ENCODE data around the gene SLC39A5. TPM values are rescaled to one million over a fixed set of nuclear protein-coding genes. Genes with fewer than 3 reads are reported as not detected.

Gene SLC39A5
- total RNA-seq, 1 donor from 2014 or later: 1.00 TPM

GRCh38 chr12:56189099-56189917 lies 40.5 kb upstream of the SLC39A5 start, which contains the start of gene SMARCC2:
Gene SMARCC2 (minus strand): TSS chr12:56189483. CDS start chr12:56189461, 22 bp downstream.
- peak; percentile 81 for ATAC-seq (ENCODE audit: low read depth)
- no peaks in the 10 kb centered on the region for H3K27me3 Mint-ChIP-seq
- H3K36me3 Mint-ChIP-seq (ENCODE audit: low read depth): peaks cover 33% of the 10 kb centered on the region
- DNase-seq: peak; percentile 82
- ChIA-PET CTCF (interaction anchor here (0.5 to 6.4 kb wide), 33 partner anchors 8 to 1394 kb away, joined by 3 to 80 read pairs (median 4); partner anchors contain the start of genes COQ10A, ESYT1, MYL6 and RNF41), POLR2A (interaction anchor here (0.6 to 5.7 kb wide), 44 partner anchors 9 to 499 kb away, joined by 3 to 116 read pairs (median 5); partner anchors contain the start of genes ANKRD52, BLOC1S1, CNPY2 and COQ10A)
- peaks cover 43% of the 10 kb centered on the region for H3K4me1 Mint-ChIP-seq
- intact Hi-C loops (cut with micrococcal nuclease): loop anchor here (1.0 kb wide), 3 partner anchors 63 to 193 kb away; no protein-coding TSS in a partner anchor
- TF ChIP-seq CTCF (IDR thresholded peaks at IDR 0.05): no peak
- H3K4me3 Mint-ChIP-seq: peak within 1 kb of the TSS; percentile 95
- H3K27ac Mint-ChIP-seq: peak within 1 kb of the TSS; percentile 96
- no peaks in the 10 kb centered on the region for H3K9me3 Mint-ChIP-seq

- Mint-ChIP-seq H3K27me3 (no peaks in the 10 kb centered on the region), H3K4me3 (peak overlapping the region; percentile 95), H3K9me3 (no peaks in the 10 kb centered on the region), H3K36me3 (ENCODE audit: low read depth) (peaks cover 25% of the 10 kb centered on the region), H3K4me1 (peaks cover 43% of the 10 kb centered on the region), H3K27ac (peak overlapping the region; percentile 96)
- ChIA-PET CTCF (interaction anchor here (0.5 to 6.4 kb wide), 29 partner anchors 7 to 1393 kb away, joined by 3 to 80 read pairs (median 4); partner anchors contain the start of genes COQ10A, ESYT1, MYL6 and RNF41), POLR2A (interaction anchor here (0.6 to 5.7 kb wide), 42 partner anchors 9 to 498 kb away, joined by 3 to 116 read pairs (median 6); partner anchors contain the start of genes ANKRD52, BLOC1S1, CNPY2 and COQ10A)
- ATAC-seq (ENCODE audit: low read depth) (peak; percentile 38), DNase-seq (peak; percentile 72)
- TF ChIP-seq CTCF (IDR thresholded peaks at IDR 0.05): no peak
- intact Hi-C loops (cut with micrococcal nuclease): loop anchor here (1.0 kb wide), 6 partner anchors 32 to 452 kb away; partner anchors contain the start of gene MYL6
These were observed 39.7 kb upstream of the SLC39A5 start for GRCh38 chr12:56189918-56190694.

- TF ChIP-seq CTCF (IDR thresholded peaks at IDR 0.05): no peak
- peaks cover 23% of the 10 kb centered on the region for H3K36me3 Mint-ChIP-seq (ENCODE audit: low read depth)
- peaks cover 43% of the 10 kb centered on the region for H3K4me1 Mint-ChIP-seq
- H3K27ac Mint-ChIP-seq: peak overlapping the region; percentile 96
- DNase-seq: no peak
- ChIA-PET POLR2A (interaction anchor here (0.7 to 5.7 kb wide), 10 partner anchors 9 to 452 kb away, joined by 3 to 116 read pairs (median 16); partner anchors contain the start of genes ANKRD52, COQ10A, ESYT1 and MYL6), CTCF (interaction anchor here (3.8 to 6.4 kb wide), 4 partner anchors 16 to 71 kb away, joined by 36 to 80 read pairs (median 50); partner anchors contain the start of genes ESYT1, RNF41 and ZC3H10)
- intact Hi-C loops (cut with micrococcal nuclease): loop anchor here (1.0 kb wide), 3 partner anchors 32 to 452 kb away; partner anchors contain the start of gene MYL6
- H3K9me3 Mint-ChIP-seq: no peaks in the 10 kb centered on the region
- no peak for ATAC-seq (ENCODE audit: low read depth)
- no peaks in the 10 kb centered on the region for H3K27me3 Mint-ChIP-seq
- H3K4me3 Mint-ChIP-seq: peak overlapping the region; percentile 95
These were observed 39.1 kb upstream of the SLC39A5 start for GRCh38 chr12:56190695-56191155.

- H3K4me3 Mint-ChIP-seq: no peak overlapping the region
- no peaks in the 10 kb centered on the region for H3K27me3 Mint-ChIP-seq
- CTCF ChIA-PET: interaction anchor here (1.1 to 6.4 kb wide), 11 partner anchors 14 to 311 kb away, joined by 3 to 40 read pairs (median 7); partner anchors contain the start of genes ANKRD52, COQ10A and RNF41
- TF ChIP-seq CTCF (IDR thresholded peaks at IDR 0.05): no peak
- ATAC-seq (ENCODE audit: low read depth) (no peak), DNase-seq (no peak)
- H3K4me1 Mint-ChIP-seq: peaks cover 33% of the 10 kb centered on the region
- H3K27ac Mint-ChIP-seq: peak overlapping the region; percentile 43
- no peaks in the 10 kb centered on the region for H3K9me3 Mint-ChIP-seq
- POLR2A ChIA-PET: interaction anchor here (0.6 to 5.7 kb wide), 4 partner anchors 29 to 137 kb away, joined by 4 to 83 read pairs (median 8); partner anchors contain the start of genes ANKRD52 and RNF41
- H3K36me3 Mint-ChIP-seq (ENCODE audit: low read depth): peaks cover 11% of the 10 kb centered on the region
- intact Hi-C loops (cut with micrococcal nuclease): no loop called here
These were observed 37.3 kb upstream of the SLC39A5 start for GRCh38 chr12:56192582-56192981.
